Measurements from ENCODE around the gene MED12L.
A peak's percentile ranks its signal among the peaks of the same experiment; 100 is the strongest.
"Not testable (repeated sequence)": the region's sequence is repeated elsewhere in the genome, so short reads cannot be mapped to it uniquely, and the experiment has no call there.

MED12L gene, protein sequence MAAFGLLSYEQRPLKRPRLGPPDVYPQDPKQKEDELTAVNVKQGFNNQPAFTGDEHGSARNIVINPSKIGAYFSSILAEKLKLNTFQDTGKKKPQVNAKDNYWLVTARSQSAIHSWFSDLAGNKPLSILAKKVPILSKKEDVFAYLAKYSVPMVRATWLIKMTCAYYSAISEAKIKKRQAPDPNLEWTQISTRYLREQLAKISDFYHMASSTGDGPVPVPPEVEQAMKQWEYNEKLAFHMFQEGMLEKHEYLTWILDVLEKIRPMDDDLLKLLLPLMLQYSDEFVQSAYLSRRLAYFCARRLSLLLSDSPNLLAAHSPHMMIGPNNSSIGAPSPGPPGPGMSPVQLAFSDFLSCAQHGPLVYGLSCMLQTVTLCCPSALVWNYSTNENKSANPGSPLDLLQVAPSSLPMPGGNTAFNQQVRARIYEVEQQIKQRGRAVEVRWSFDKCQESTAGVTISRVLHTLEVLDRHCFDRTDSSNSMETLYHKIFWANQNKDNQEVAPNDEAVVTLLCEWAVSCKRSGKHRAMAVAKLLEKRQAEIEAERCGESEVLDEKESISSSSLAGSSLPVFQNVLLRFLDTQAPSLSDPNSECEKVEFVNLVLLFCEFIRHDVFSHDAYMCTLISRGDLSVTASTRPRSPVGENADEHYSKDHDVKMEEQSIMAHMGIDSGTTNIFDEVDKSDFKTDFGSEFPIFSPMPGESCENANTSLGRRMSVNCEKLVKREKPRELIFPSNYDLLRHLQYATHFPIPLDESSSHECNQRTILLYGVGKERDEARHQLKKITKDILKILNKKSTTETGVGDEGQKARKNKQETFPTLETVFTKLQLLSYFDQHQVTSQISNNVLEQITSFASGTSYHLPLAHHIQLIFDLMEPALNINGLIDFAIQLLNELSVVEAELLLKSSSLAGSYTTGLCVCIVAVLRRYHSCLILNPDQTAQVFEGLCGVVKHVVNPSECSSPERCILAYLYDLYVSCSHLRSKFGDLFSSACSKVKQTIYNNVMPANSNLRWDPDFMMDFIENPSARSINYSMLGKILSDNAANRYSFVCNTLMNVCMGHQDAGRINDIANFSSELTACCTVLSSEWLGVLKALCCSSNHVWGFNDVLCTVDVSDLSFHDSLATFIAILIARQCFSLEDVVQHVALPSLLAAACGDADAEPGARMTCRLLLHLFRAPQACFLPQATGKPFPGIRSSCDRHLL (N-terminal part only)

GRCh38 chr3:151085227-151085888 lies at the start of gene MED12L:
Gene MED12L (plus strand): TSS chr3:151085664. CDS start chr3:151086927, 1,263 bp downstream.
- peak; percentile 23 to 61 for DNase-seq (ENCODE audit: low read depth in 2 of 2)

DNA sequence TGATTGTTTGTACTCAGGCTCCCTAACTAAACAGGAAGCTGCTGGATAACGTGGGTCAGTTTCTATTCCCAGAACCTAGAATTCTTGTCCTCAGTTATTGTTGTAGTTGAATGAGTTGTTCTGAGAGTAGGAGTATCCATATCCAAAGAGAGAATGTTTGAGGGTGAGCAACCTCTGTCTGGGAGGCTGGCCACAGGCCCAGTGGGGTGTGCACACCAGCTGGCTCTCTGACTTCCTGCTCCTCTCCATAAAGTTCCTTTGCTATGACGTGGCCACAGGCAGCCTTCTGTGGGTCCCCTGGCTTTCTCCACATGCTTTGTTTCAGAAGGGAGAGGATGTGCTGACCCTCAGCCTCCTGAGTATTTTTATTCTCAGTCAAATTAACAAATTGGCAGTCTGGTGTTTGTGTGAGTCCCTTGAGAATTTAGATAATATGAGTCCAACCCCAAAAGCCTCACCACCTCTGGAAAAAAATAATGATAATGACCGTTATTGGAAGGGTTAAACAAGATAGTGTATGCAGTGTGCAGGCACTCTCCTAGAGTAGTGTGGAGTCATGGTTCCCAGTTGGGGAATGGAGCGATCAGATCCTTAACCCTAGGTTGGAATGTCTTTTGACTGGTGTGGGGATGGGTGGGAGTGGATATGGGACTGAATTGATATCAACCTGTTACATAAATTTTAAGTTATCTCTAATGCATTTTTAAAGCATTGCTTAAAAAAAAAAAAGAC lies 47.6 kb upstream of the MED12L start:
- DNase-seq (ENCODE audit: low read depth in 2 of 2), result no peak

- DNase-seq (ENCODE audit: low read depth in 2 of 2), result no peak
Observed at GRCh38 chr3:151044706-151045105, 40.8 kb upstream of the MED12L start.

DNA sequence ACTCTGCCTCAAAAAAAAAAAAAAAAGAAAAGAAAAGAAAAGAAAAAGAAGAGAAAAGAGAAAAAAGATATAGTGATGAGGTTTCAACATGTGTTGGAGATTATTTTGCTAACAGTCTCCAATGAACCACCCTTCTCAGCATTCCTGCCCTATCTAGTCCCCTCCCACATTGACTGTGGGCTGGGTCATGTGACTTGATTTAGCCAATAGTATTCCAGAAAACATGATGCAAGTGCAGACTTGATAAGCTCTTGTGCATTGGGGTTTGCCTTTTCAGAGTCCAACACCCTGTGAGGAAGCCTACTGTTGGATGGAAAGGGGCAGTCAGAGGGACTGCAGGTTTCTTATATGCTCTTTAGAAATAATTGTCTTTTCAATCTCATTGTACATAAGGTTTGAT lies 37.8 kb upstream of the MED12L start:
- DNase-seq (ENCODE audit: low read depth in 2 of 2), result no peak

DNA sequence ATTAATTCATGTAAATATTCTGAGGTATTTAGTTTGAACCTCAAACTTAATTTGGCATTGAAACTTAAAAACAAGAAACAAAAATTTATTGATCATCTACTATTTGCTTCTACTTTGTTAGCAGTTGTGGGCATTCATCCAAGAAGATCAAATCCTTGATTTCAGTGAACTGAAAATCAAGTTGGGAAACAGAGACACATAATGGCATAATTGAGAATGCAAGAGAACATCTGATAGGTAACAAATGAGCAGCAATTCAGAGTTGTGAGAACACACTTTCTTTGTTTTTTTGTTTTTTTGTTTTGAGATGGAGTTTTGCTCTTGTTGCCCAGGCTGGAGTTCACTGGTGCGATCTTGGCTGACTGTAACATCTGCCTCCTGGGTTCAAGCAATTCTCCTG lies 33.9 kb upstream of the MED12L start:
- no peak for DNase-seq (ENCODE audit: low read depth in 2 of 2)

- no peak for DNase-seq (ENCODE audit: low read depth in 2 of 2)
Observed at GRCh38 chr3:151052346-151052745, 33.1 kb upstream of the MED12L start.

- DNase-seq (ENCODE audit: low read depth in 2 of 2), result no peak
Observed at GRCh38 chr3:151052756-151053155, 32.7 kb upstream of the MED12L start.

GRCh38 chr3:151058740-151059139 lies 26.7 kb upstream of the MED12L start:
- DNase-seq (ENCODE audit: low read depth in 2 of 2), result no peak

- no peak for DNase-seq (ENCODE audit: low read depth in 2 of 2)
Observed at GRCh38 chr3:151062611-151063010, 22.9 kb upstream of the MED12L start.

DNA sequence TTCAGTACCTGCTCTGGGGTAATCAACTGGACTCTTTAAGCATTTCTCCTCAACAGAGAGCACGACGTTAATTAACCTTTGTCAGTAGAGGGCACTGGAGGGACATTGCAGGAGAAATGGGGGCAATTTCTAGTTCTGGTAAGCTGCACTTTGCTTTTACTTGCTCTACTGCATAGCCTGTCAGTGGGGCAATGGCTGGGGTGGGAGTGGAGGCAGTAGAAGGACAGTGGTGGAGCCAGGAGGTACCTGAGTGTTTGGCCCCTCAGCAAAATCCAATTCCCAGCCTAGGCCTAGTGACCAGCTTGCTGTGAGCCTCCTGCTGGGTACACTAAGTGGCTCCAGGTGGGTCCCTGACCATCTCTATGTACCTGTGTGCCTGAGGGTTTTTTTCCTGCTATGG lies 18.3 kb upstream of the MED12L start:
- no peak for DNase-seq (ENCODE audit: low read depth in 2 of 2)

GRCh38 chr3:151072842-151073241 lies 12.6 kb upstream of the MED12L start:
- DNase-seq (ENCODE audit: low read depth in 2 of 2), result not testable (repeated sequence)

DNA sequence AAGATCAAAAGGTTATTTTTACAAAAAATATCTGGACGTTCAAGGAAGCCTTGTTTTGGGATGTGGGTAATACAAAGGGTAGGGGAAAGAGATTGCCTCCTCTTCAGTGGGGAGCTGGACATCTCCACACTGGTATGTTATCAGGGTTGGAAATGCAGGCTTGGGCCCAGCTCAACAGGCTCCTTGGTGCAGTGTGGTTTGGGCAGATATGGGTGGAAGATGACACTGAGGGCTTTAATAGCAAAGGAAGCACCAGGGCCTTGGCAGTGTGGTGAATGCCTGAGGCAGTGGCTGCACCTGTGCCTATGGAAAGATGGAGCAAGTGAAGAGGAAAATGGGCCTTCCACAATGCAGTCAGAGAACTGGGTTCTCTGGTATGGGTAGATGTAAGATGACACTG lies 11.2 kb upstream of the MED12L start:
- no peak for DNase-seq (ENCODE audit: low read depth in 2 of 2)

DNA sequence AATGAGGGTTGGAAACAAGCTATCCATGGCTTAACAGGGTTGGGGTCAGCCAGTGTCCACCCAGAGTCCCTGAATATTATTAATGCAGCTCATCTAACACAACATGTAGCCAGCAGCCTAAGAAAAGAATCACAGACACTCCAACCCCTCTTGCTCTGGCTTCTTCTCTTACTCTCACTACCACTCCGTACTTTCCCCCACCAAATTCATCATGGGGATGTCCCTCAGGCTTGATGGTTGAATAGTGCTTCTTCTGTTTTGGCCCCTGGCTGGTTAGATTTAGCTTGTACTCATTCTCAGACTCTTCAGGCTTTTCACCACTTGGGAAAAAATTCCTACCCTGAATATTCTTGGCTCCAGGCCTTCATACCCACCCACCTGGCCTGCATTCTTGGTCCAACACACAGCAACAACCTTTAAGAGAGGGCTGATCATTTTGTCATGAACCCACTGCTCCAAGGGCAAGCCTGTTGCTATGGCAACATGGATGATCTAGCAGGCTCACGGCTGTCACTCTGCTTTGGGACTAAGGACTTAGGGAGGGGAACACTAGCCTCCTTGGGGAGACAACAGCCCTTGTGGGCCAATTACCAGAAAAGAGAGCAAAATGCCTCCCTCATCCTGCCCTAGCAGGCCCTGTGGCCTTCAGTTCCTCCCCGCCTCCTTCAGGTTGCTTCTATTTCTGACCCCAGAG lies 9.4 kb upstream of the MED12L start:
- DNase-seq (ENCODE audit: low read depth in 2 of 2), result no peak

GRCh38 chr3:151076626-151077025 lies 8.8 kb upstream of the MED12L start:
- DNase-seq (ENCODE audit: low read depth in 2 of 2), result no peak

- not testable (repeated sequence) for DNase-seq (ENCODE audit: low read depth in 2 of 2)
Observed at GRCh38 chr3:151081082-151081481, 4.4 kb upstream of the MED12L start.

GRCh38 chr3:151082880-151083838 lies 2.3 kb upstream of the MED12L start:
- no peak for DNase-seq (ENCODE audit: low read depth in 2 of 2)

GRCh38 chr3:151084893-151085226 lies 604 bp upstream of the MED12L start:
- no peak for DNase-seq (ENCODE audit: low read depth in 2 of 2)

GRCh38 chr3:151085889-151086483 lies 522 bp downstream of the MED12L start:
- no peak for DNase-seq (ENCODE audit: low read depth in 2 of 2)

All from activated CD4-positive, alpha-beta T cell treated with anti-CD3 and anti-CD28 coated beads for 24 hours (primary cell).